ENCODE results near the gene PAX5.

The PAX5 gene

GRCh38 chr9:37036776-37037502 is 2.9 kb upstream of the PAX5 start:
- peak; percentile 56 for DNase-seq

- no peak for DNase-seq
These were observed 2.3 kb upstream of the PAX5 start for GRCh38 chr9:37036371-37036775.

GRCh38 chr9:37035648-37036370 is 1.7 kb upstream of the PAX5 start:
- no peak for DNase-seq

GRCh38 chr9:37034938-37035647 is 1.0 kb upstream of the PAX5 start:
- no peak for DNase-seq

GRCh38 chr9:37034305-37034937 is 353 bp upstream of the PAX5 start:
- DNase-seq = peak; percentile 45

- DNase-seq = no peak
These were observed 927 bp downstream of the PAX5 start for GRCh38 chr9:37033141-37033540.

- DNase-seq = no peak
These were observed 1.4 kb downstream of the PAX5 start for GRCh38 chr9:37032713-37033112.

- DNase-seq = no peak
These were observed 2.2 kb downstream of the PAX5 start for GRCh38 chr9:37031902-37032301.

GRCh38 chr9:37031081-37031480 is 3.0 kb downstream of the PAX5 start:
- no peak for DNase-seq

GRCh38 chr9:37030611-37030939 is 3.5 kb downstream of the PAX5 start:
- no peak for DNase-seq

- no peak for DNase-seq
These were observed 4.1 kb downstream of the PAX5 start for GRCh38 chr9:37029776-37030610.

- DNase-seq = no peak
These were observed 4.7 kb downstream of the PAX5 start for GRCh38 chr9:37029304-37029775.

GRCh38 chr9:37028420-37029031 is 5.5 kb downstream of the PAX5 start:
- no peak for DNase-seq

- peak; percentile 93 for DNase-seq
These were observed 6.3 kb downstream of the PAX5 start for GRCh38 chr9:37027582-37028419.

- DNase-seq = no peak
These were observed 7.0 kb downstream of the PAX5 start for GRCh38 chr9:37026931-37027581.

GRCh38 chr9:37026113-37026930 is 7.7 kb downstream of the PAX5 start:
- DNase-seq = no peak

- DNase-seq = no peak
These were observed 8.3 kb downstream of the PAX5 start for GRCh38 chr9:37025823-37026112.

- DNase-seq = no peak
These were observed 8.8 kb downstream of the PAX5 start for GRCh38 chr9:37025071-37025822.

GRCh38 chr9:37017546-37017945 is 16.5 kb downstream of the PAX5 start:
- no peak for DNase-seq
